HG03571 (cell line): ENCODE results near the gene RBMX2.

Experiments used
- ATAC-seq: cut with Tn5 transposase; IDR thresholded peaks from one replicate; pipeline ENCODE4 v1.9.1; 2021; ENCODE audit not compliant: unreplicated experiment

The RBMX2 gene

DNA sequence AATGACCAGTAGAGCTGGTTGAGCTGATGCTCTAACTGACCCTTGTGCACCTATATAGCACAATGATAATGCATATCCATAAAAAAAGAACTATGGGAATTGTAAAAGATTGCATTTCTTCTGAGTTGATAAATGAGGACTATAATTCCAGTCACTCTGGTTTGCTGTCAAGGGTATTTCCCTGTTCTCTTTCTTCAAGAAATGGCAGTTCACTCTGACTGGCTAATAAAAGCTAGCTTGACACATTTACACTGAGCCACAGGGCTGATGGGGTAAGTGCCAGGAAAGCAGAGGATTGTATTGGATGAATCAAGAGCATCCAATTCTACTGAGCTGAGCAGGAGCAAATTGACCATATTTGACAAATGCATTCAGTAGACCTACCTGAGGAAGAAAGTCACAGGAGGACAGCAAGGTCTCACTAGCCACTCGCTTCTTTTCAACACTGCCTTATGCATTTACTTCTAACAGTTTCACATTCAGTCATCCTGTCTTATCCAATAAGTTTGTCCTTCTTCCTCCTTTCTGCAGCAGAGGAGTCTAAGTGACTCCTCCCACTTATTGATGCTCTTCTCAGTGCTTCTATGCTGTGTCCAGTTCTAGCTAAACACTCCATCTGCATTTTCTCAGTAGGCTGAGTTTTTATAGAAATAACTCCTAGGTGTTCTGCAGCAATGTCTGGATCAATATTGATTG is 43.0 kb downstream of the RBMX2 start:
- no peak for ATAC-seq

DNA sequence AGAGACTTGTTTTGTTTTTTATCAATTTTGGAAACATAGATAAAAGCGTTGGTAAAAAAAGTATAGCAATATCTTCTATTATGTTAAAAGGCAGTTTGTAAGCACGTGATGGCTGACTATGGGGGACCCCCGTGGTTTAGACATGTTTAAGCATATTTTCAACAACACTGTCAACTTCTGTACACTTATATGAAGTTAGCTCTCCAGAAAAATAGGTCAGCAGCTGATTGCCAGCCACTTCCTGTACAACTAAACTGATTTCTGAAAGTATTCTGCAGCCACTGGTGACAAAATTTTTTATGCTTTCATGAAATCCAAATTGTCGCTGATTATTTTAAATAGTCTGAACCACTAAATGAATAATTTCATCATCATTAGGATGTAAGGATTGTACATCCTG is 45.2 kb downstream of the RBMX2 start:
- no peak for ATAC-seq
